GDM1 (cell line): ENCODE results near the gene OR56B1.

Source experiments
- DNase-seq: peaks from one replicate; lab custom pipeline; 2025; lab: John Stamatoyannopoulos, UW

The OR56B1 gene

DNA sequence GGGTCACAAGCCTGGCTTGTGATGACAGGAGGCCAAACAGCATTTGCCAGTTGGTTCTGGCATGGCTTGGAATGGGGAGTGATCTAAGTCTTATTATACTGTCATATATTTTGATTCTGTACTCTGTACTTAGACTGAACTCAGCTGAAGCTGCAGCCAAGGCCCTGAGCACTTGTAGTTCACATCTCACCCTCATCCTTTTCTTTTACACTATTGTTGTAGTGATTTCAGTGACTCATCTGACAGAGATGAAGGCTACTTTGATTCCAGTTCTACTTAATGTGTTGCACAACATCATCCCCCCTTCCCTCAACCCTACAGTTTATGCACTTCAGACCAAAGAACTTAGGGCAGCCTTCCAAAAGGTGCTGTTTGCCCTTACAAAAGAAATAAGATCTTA is 843 bp downstream of the OR56B1 start:
- no peak for DNase-seq

DNA sequence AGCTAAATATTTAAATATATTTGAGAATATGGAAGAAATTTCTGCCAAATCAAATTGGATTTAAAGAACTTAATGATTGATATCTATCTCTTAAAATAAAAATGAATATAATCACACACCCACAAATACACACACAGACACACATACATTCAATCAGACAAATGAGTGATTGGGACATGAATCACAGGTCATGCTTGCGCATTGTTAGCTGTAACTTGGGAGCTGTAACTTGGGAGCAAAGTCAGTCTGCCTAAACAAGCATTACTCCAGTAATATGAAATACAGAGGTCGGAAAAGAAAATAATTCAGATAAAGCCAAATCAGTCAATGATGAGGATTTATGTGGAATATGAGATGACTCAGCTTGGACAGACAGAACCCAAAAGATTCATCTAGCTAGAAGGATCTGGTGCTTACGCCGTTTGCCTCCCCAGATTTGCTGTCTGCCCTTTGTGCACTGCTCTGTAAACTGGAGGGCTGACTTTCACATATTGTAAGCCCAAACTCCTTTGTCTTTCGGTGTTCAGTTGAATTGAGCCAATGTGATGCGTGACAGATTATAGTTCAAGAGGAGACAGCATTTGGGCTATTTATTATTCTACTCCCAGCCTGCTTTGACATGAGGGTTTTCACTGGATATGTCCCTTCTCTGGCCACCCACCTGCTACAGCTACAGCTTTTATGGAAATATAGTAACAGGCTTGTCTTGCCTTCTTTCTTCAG is 1.6 kb downstream of the OR56B1 start:
- DNase-seq = no peak

DNA sequence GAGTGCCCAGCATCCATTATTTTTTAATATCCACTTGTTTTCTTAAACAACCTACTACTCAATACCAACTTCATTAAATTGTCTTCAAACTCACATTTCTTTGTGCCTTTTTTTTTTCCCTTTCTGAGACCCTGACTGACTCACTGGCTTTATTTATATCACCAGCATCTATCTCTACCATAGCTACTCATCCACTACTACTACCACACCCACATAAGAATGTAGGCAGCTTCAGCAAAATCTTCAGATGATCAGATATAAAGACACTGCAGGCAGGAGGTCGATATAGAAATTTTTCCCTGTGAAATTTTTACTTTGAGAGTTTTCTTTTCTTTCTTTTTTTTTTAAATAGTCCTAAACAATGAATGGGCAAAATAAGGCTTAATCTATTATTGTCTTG is 2.2 kb downstream of the OR56B1 start:
- DNase-seq = no peak

DNA sequence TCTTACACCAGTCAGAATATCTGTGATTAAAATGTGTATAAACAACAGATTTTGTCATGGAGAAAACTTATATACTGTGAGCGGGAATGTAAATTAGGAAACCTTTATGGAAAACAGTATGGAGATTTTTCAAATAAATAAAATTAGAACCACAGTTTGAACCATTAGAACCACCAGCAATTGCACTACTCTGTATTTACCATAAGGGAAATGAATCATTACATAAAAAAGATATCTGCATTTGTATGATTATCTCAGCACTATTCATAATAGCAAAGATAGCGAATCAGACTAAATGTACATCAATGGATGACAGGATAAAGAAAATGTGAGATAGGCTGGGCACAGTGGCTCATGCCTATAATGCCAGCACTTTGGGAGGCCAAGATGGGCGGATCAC is 10.4 kb downstream of the OR56B1 start:
- no peak for DNase-seq

DNA sequence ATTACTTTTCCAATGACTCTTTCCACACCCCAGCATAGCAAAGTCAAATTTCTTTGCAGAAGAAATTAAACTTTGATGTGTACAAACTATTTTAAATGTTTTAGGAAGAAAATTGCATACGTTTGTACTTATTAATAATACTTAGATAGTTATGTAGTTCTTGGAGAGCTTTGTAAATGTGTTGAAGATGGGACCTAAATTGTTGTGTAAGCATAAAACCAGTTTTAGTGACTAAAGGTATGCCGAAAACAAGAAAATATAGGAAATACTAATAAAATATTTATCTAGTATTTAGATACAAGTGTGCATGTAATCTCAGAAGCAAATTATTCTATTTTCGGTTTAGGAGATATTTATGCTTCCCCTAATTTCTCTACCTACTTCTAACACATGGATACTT is 13.6 kb downstream of the OR56B1 start:
- DNase-seq = no peak

DNA sequence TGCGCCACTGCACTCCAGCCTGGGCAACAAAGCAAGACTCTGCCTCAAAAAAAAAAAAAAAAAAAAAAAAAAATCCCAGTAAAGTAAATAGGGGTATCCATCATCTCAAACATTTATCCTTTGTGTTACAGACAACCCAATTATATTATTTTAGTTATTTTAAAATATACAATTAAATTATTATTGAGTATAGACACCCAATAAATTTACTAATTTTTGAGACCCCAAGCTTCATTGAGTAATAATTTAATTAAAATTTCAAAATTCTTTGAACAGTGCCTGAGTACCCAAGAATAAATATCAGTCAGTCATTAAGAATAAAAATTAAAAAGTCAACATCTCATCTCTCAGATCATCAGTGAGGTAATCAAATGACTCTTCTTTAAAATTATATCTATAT is 17.7 kb downstream of the OR56B1 start, which contains the start of gene OR52N4:
Gene OR52N4, plus strand, starts transcription at position 301 of the 400 bp plus-strand sequence. CDS start 498 bp downstream, outside the sequence.
- no peak for DNase-seq

DNA sequence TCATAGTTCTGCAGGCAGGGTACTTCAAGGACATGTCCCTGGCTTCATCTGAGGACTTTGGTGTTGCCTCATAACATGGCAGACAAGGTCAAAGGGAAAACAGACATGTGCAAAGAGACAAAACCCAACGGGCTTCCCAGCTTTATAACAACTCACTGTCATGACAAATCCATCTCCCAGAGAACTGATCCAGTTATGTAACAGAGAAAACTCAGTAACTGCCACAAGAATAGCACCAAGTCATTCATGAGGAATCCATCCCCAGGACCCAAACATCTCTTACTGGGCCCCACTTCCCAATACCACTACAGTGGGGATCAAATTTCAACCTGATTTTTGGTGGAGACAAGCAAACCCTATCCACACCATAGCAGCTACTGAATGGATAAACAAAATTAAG is 30.8 kb downstream of the OR56B1 start:
- no peak for DNase-seq

DNA sequence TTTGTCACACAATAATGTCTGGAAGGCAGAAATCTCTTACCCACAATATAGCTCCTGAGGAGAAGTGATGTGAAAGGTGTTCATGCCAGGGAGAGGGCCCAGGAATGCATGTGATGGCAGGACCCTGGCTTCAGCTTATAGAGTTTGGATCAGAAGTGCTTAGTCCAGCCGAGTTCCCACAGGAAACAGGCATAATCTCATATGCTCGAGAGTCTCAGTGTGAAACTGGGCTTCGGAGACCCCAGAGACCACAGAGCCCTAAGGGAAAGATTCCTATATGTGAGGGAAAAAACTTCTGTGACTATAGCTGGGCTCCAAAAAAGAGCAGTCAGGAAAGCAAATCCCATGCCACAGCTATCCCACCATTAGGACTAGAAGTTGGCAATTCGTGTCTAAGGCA is 47.0 kb downstream of the OR56B1 start, which contains the start of gene OR52N5:
Gene OR52N5, minus strand, starts transcription at position 101 of the 400 bp plus-strand sequence. CDS start 4,721 bp downstream, outside the sequence.
- no peak for DNase-seq
